Measurements from ENCODE around the gene ARFGEF2.

DNA sequence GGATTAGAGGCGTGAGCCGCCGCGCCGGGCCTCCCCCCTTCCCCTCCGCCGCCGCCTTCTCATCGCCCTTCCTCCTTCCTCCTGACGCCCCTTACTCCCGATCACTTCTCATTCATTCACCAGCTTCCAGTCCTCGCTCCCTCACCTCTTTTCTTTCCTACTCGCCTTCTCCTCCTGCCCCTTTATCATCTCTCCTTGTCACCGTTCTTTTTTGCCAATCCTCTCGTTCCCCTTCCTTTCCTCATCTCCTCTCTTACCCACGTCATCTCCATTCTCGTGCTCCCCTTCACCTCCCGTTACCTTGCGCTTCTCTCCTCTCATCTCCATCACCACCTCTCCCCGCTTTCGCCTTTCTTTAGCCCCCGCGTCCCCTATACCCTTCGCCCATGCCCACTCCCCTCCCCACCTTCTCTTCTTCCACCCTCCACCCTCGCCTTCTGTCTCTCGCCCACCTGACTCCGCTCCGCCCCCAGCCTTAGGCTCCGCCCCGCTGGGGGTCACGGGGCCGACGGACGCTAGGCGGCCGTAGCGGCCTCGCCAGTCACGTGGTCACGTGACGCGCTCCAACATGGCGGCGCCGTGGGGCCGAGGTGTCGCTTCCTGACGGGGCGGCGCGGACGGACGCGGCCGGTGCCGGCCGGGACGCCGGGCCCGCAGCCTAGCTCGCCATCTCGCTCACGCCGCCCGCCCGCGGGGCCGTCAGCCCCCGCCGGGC is at the start of gene ARFGEF2:
- TF ChIP-seq, protein P1, sequence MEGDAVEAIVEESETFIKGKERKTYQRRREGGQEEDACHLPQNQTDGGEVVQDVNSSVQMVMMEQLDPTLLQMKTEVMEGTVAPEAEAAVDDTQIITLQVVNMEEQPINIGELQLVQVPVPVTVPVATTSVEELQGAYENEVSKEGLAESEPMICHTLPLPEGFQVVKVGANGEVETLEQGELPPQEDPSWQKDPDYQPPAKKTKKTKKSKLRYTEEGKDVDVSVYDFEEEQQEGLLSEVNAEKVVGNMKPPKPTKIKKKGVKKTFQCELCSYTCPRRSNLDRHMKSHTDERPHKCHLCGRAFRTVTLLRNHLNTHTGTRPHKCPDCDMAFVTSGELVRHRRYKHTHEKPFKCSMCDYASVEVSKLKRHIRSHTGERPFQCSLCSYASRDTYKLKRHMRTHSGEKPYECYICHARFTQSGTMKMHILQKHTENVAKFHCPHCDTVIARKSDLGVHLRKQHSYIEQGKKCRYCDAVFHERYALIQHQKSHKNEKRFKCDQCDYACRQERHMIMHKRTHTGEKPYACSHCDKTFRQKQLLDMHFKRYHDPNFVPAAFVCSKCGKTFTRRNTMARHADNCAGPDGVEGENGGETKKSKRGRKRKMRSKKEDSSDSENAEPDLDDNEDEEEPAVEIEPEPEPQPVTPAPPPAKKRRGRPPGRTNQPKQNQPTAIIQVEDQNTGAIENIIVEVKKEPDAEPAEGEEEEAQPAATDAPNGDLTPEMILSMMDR (IDR thresholded peaks at IDR 0.05): peak in 2 of 6 experiments; percentile 23 to 38
- TF ChIP-seq POLR2A (IDR thresholded peaks at IDR 0.05): peak in 3 of 4 donors; percentile 79 to 89 (median 84)
